Activated CD8-positive, alpha-beta memory T cell treated with anti-CD3 and anti-CD28 coated beads, Interleukin-2, amount 50 U/mL, for 48 hours (primary cell): ENCODE data around the gene PTPRD.

Experiments used
- DNase-seq: peaks from one replicate; pipeline ENCODE4 v3.0.0-alpha.2; 2020

Gene PTPRD

DNA sequence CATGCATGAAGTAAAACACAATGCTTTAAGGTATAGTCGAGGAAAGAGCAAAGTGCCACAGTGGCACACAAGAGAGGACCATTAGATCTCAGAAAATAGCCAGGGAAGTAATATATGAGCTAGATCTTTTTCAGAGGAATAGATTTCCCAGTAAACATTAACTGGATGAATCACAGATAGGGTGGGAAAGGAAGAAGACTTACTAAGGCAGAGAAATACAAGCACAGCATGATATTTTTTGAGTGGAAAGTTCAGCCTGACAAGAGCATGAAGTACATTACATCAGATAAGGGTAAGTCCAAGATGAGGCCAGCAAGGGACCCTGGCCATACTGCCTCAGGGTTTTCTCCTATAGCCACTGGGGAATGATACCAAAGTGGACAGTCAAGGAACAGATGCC is 2008.6 kb downstream of the PTPRD start:
- DNase-seq, result no peak

DNA sequence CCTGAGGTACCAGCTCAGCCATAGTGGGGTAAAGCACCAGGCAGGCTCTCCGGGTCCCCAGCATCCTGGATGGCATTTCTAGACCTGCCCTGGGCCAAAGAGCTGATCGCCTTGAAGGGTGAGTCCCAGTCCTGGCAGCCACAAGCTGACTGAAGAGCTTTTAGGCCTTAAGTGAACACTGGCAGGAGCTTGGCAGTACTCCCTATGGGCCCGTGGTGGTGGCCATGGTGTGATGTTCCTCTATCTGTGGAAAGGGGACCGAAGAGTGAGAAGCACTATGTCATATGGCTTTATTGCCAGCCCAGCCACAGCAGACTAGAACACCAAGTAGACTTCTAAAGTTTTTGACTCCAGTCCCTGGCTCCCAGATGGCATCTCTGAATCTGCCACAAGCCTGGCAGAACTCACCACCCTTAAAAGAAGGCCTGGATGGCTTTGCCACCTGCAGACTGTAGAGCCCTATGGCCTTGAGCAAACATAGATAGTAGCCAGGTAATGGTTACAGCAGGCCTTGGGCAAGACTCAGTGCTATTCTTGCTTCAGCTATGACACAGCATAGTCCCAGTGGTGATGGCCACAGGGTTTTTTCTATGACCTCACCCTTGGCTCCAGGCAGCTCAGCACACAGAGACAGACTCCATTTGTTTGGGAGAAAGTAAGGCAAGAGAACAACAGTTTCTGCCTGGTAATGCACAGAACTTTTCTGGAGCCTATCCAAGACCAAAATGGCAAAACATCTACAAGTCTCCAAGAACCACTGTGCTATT is 2011.7 kb downstream of the PTPRD start:
- DNase-seq, result no peak

DNA sequence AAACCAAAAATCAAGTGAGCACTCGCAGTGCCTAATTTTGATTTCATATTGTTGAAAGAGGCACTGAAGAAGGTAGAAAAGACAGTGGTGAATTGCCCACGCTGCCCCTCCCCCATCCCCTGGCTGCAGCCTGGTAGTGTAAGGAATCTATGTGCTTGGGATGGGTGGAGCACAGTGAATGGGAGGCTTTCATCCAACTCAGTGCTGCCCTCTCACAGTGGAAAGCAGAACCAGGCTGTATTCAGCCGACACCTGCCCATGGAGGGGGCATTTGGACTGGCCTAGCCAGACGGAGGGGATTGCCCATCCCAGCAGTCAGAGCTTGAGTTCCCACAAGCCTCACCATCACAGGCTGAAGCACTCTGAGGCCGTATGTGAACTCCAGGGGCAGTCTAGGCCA is 2012.9 kb downstream of the PTPRD start:
- no peak for DNase-seq

DNA sequence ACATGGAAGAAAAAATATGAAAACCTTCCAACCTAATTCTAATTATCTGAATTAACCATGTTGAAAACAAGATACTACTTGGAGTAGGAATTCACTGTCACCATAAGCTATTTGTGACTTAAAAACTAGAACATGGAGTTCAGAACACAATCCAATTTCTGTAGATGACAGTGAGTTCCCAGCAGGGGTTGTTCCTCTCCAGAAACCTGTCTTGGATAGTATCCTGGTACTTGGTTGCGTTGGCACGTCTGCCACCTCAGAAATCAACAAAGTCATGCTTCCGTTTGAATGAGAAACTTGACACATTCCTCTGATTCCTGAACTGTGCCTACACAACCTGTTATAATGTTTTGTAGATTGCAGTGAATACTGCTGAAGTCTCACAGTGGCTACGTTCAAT is 2023.3 kb downstream of the PTPRD start:
- DNase-seq, result no peak

DNA sequence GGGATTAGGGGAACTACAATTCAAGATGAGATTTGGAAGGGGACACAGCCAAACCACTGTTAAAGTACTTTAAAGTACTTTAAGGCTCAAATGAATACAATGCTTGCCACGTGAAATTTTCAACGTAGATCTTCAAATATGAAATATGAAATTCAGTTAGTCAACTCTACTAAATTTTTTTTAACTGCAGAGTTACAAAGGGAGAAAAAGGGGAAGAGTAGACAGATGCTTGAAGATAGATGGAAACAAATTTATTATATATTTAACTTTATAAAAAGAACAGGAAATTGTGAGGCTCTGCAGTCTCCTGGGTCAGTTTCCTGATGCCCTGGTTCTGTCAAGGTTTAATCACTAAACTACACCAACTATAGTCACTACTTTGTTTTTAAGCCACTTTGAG is 2027.8 kb downstream of the PTPRD start:
- no peak for DNase-seq

DNA sequence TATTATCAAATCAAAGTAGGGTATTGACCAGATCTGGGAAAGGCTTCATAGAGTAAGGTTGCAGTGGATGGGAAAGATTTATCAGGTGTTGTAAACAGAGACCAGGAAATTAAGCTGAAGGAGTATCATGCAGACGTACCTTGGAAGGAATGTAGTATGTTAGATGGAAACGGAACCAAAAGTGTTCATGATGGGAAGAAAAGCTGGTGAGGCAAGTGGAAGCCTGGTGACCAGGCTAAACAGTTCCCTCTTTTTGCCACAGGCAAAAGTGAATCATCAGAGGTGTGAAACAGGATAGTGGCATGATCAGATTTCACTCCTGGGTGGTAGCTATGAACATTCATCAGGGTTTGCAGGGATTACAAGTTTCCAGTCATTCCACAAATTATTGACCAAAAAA is 2033.1 kb downstream of the PTPRD start:
- DNase-seq, result no peak

DNA sequence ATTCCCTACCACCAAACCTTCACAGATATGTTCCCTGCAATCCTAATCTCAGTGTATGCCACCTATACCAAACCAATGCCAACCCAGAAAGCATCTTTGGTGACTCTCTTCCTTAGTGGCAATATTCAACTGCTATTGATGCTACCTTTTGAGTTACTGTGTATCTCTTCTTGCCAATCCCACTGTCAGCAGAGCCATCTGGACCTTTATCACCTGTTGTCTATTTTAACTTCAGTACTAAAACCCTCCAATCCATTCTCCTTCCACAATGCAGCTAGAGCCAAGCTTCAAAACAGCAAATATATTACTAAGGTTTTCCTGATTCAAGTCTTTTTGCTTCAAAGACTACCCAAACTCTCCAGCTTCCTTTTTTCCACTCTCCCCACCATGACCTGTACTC is 2036.1 kb downstream of the PTPRD start:
- DNase-seq, result no peak

DNA sequence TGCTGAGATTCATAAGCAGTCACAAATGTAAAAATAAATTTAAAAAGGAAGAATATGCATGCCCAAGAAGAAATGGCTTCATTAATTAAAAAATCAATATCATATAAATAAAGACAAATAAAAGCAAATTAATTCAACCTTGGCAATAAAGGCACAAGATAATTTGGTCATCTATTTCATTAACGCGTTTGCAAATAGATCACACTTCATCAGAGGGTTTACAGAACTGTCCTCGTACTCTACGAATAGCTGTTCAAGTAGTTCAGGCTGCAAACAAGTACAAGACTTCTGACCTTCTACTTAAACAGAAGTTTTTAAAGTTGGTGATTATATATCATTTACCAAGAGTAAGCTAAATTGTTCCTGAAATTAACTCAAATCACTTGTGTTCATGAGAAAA is 2038.0 kb downstream of the PTPRD start:
- no peak for DNase-seq

DNA sequence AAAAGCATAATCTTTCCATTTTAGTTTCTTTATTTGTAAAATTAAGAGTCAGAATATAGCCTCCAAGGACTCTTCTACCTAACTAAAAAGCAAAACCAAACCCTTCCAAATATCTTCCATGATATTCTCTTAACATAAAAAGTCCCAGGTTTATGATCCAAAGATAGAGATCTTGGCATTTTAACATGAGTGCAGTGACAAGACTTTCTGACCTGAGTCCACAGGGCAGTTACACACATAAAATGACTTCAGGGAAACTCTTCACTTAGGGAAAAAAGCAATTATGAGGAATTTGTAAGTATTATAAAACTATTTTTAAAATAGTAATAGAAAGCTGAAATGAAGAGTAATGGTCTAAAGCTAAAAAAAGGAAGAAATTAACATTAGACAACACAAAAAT is 2040.6 kb downstream of the PTPRD start:
- DNase-seq, result no peak

DNA sequence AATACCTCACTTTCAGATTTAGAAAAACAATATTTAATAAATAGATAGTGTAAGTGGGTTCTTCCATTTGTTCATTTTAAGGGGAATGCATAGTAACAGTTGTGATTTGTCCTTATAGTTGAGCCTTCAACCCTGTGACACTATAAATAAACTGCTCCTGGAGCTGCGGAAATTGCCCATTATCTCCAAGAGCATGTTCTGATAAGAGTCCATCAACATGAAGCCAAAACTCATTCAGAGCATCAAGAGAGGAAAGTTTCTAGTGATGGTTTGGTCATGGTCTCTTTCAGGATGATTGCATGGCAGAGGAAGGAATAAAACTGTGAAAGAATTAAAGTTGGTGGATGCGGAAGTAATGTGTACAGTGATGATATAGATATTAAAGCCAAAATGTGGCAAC is 2041.2 kb downstream of the PTPRD start:
- DNase-seq, result no peak

DNA sequence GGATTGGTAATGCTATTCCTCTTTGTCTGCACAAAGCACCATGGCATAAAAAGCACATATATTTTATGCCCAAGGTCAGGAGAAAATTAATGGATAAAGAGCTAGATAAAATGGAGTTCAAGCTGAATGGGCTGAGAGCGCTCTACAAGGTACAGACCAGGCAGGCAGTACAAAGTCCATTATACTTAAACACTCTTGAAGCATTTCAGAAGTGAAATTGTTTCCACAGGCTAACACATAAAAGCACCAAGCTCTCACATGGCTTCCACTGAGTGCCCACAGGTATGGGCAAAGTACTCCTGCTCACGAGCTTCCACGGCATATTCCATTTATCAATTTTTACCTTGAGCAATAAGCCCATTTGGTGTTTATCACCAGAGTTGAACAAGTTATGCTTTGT is 2042.0 kb downstream of the PTPRD start:
- DNase-seq, result no peak

DNA sequence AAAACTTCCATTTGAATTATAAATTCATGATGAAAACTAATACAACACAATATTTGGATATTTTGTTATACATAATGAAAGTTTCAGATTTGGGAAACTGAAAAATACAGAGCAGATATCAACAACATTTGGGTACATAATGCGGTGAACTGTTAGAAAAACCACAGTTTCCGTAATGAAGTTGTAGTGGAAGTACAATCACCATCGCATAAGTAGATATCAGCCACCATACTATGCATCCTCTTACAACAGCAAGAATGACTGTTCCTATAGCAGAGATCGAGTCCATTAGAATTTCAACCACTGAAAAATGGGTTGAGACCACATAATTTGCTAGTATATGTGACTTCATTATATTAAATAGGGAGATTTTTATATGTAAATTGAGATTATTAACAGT is 2043.0 kb downstream of the PTPRD start:
- DNase-seq, result no peak

DNA sequence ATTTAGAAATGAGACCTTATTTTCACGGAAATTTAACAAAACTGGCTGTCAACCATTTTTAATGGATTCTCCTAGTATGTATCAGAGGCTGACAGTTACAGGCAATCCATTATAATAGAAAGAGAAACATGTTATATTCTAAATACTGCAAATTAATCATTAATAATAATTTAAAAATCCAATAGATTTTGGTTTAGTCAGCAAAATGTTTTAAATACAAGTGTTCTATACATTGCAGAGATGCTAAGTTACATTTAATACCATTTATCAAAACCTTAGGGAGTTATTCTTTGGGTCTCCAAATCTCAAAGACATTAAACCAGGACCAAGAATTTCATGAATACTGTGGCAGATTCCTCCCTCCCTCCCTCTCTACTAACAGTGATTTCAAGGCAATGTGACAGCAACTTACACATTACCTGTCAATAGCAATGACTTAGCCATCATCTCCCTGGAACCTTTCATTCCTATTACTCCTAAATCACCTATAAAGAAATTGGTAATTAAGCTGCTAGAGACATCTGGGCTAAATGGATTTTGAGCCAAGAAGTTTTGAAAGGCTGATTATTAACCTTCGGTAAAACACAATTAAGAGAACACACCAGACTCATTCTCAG is 2044.7 kb downstream of the PTPRD start:
- no peak for DNase-seq

DNA sequence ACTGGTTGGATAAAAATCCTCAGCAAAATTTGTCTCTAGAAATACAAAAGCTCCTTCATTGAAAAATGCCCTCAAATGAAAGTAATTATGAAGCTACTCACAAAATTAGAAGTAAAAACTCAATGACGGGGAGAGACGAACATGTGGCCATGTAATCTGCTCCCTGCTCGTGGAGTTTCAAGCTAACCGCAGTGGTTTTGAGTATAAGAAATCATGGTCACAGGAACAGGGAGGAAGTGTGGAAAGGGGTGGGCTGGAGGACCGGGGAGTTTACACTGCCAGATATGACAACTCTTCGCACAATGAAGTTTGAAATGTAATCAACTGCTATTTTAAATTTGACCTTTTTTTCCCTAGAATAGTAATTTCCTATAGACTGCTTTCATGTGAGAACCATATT is 2047.8 kb downstream of the PTPRD start:
- no peak for DNase-seq

DNA sequence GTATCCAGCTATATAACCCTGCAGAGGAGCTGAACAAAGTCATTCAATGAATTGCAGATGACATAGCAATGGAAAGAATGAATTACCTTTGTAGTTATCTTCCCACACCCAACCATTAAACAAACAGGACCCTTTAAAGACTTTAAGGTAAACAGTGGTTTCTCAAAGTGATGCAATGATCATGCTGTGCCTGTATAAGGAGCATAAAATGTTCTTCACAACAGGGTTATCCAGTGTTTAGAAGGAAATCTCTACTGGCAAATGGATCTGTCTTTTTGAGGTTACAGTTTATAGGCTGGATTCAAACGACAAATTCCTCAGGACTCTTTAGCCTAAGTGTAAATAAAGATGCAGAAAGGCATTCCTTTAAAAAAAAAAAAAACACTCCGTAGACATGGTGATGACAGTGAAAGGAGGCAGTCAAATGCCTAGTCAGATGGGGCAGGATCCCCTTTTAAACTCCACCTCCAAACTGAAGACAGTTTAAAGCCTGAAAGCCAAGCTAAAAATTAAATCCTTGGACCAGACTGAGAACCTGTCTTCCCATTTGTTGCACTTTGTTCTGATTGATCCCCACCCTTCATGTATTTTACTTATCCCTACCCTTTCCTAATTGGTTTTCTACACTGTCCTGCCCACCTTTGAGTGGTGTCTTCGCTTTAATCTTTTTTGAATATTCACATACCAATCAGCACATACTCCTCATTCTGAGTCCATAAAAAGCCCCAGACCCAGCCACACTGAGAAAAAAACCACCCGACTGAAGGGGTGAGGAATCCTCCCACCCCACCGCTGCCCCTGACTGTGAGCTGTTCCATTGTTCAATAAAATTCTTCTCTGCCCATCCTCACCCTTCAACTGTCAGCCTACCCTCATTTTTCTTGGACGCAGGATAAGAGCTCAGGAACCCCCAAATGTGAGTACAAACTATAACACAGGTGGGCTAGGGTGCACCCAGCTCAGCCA is 2052.0 kb downstream of the PTPRD start:
- DNase-seq, result no peak

DNA sequence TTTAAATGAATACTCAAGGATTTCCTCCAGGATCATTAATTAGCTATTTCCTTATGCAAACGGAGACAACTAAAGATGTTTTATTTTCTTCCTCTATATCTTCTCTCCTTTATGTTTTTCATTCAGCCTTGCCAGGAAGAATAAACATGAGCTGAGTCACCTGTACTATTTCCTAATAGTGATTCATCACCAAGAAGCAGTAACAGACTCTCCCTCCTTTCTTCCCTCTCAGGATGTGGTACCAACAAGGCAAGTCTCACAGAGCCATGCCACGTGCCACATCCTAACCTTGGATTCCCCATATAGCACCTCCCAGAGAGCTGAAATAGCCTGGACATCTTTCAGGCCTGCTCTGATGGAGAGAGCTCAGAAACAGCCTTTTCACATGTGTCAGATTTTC is 2054.6 kb downstream of the PTPRD start:
- DNase-seq, result no peak

DNA sequence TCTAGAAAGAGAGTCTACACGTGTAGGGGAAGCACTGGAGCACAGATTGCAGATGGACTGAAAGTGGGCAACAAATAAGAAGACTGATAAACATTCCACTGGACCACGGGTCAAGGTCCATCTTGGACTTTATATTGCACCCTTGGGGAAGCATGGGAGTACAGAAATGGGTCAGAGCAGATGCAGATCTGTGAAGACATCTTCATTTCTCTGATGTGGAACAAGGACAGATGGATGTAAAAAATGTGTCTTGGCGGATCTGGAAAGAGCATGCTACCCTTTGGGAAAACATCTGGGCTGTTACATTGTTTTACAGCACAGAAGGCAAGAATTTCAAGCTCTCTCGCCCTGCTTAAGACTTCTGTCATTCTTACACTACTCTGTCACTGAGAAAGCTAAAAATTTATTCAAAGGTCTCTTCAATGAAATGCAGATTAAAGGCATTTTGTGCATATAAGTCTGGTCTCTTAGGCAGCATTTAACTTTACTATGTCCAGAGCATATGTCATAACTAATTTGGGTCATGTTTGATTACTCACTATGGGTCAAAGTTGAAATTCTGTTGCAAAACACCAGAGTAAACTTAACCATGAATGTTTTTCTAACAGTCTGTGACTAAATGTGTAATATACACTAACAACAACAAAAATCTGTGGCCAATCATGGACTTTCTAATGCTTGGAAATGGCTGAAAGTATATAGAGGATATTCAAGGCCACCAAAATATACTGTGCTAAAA is 2056.9 kb downstream of the PTPRD start:
- no peak for DNase-seq

DNA sequence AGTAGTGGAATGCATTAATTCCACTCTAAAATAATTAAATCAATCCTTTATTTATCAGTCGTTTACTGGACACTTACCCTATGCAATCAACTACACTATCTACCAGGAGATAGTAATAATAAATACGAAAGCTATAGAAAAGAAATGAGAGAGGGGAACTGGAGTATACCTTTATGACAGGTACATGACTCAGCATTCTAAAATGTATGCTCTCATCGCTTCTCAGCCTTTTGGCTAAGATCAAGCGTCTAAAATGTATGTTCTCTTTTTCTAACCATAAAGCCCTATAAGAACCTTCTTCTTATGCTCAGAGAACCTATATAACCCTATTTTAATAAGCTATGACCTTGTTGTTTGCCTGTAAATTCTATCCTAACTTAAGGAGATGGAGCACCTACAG is 2059.4 kb downstream of the PTPRD start:
- DNase-seq, result no peak

DNA sequence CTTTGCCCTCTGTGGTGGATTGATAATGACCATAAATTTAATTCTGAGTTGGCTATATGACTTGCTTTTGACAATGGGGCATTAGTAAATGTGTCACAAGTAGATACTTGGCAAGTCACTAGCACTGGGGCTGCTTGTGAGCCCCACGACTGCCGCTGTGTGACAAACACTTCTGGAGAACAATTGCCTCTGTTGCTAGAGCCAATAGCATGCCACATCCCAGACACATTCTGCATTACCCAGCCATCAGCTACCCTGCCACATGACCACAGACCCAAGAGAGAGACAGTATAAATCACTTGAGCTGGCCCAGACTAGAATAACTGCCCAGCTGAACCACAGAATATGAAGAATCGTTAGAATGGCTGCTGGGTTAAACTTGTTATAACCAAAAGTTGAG is 2060.1 kb downstream of the PTPRD start:
- DNase-seq, result no peak

DNA sequence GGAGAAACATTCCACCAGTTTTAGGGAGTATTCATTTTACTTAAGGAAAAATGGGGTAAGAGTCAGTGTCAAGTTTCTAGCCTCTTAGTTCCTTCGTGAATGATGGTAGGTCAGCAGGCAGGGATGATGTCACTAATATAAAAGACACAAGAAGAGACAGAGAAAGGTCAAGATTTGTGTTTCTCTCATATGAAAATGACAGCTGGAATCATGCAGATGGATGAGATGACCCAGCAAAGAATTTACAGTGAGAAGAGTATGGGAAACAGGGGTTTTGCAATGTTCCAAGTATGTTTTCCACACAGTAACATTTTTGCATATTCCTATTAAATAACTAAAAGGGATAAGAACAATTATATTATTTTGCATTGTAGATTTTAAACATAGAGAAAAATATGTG is 2063.6 kb downstream of the PTPRD start:
- DNase-seq, result no peak

DNA sequence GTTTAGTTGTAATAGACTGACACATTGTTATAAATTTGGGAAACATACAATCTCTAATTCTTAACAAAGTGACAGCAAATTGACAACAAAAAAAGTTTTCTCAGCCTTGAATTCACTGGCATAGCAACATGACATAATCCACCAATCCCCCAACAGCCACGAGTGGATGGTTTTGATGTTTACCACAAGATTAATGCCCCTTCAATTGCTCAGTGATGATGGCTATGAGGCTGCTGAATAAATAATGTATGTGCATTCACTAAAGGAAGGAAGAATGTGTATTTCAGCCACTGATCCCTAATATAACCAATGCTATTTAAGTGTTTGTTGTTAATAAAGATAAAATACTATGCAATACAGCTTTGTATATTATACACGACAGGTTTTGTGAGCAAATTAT is 2069.6 kb downstream of the PTPRD start:
- no peak for DNase-seq

DNA sequence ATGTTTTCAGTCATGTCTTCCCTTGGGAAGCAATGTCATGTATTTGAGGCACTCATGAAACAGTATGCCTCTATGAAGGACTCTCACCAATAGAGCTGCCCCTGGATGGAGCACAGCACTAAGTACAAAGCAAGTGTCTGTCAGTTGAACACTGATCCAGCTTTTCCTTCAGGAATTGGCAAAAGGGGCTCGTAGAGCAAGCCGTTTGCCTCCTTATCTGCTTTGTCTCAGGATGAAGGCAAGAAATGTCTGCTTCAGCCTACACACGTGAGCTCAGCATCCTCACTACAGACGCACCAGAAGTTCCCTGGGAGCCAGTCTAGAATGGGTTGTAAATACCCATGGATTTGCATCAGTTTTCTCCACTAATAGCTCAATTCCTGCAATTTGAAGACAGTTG is 2070.3 kb downstream of the PTPRD start:
- no peak for DNase-seq

DNA sequence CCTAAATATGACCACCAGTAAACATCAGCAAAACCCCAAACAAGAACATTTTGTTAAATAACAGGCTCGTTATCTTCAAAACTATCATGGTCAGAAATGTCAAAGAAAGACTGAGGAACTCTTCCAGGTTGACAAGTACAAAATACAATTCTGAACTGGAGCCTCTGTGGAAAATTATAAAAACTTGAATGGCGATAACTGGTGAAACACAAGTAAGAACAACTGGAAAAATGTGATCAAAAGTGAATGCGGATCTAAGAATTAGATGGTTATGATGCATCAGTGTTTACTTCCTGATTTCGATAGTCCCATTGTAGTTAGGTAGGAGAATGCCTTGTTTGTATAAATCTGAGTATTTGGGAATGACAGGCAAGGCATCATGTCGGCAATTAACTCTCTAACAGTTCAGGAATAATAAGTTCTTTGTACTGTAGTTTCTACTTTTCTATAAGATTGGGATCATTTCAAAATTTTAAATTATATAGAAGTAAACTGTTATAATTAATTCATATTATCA is 2073.1 kb downstream of the PTPRD start:
- DNase-seq, result no peak
